Osteoblast (primary cell): Measurements from ENCODE around the gene SLC25A38. TPM values are rescaled to one million over a fixed set of nuclear protein-coding genes. Genes with fewer than 3 reads are reported as not detected.

Experiments
- DNase-seq: peaks from one replicate; pipeline ENCODE4 v3.0.0; 2011; ENCODE audit warnings: low spot score, mixed read lengths; ENCODE audit not compliant: insufficient read length; ENCODE audit errors: missing footprints
- H2AFZ ChIP-seq: 2 replicates; pipeline ENCODE4 v1.6.0; 2011; ENCODE audit warnings: mild to moderate bottlenecking, low read length
- H3K27ac ChIP-seq: 2 replicates; pipeline ENCODE4 v1.5.1; 2011; ENCODE audit warnings: mild to moderate bottlenecking, low read depth, low read length, moderate library complexity
- H3K27me3 ChIP-seq: 2 replicates; pipeline ENCODE4 v1.6.0; 2012; ENCODE audit warnings: mild to moderate bottlenecking, control low read depth, inconsistent platforms, low read length, moderate library complexity; ENCODE audit not compliant: insufficient read depth
- H3K36me3 ChIP-seq: 2 replicates; pipeline ENCODE4 v1.5.1; 2011; ENCODE audit warnings: mild to moderate bottlenecking, low read length, control low read depth, moderate library complexity; ENCODE audit not compliant: insufficient read depth
- H3K4me1 ChIP-seq: 2 replicates; pipeline ENCODE4 v1.5.1; 2011; ENCODE audit warnings: mild to moderate bottlenecking, low read length, control low read depth, moderate library complexity; ENCODE audit not compliant: insufficient read depth
- H3K4me2 ChIP-seq: 2 replicates; pipeline ENCODE4 v1.6.0; 2011; ENCODE audit warnings: mild to moderate bottlenecking, low read length; ENCODE audit not compliant: insufficient read depth
- H3K4me3 ChIP-seq: fragments of 200-600 bp; sonication (generic); 3 replicates; pipeline ENCODE4 v1.5.1; 2012; ENCODE audit warnings: mild to moderate bottlenecking, low read length, inconsistent platforms; ENCODE audit not compliant: insufficient read depth
- H3K79me2 ChIP-seq: 2 replicates; pipeline ENCODE4 v1.6.0; 2012; ENCODE audit warnings: mild to moderate bottlenecking, low read length, control low read depth, inconsistent platforms; ENCODE audit not compliant: insufficient read depth
- H3K9me3 ChIP-seq: 2 replicates; pipeline ENCODE4 v1.5.1; 2011; ENCODE audit warnings: low read depth, low read length, control low read depth
- H4K20me1 ChIP-seq: 2 replicates; pipeline ENCODE4 v1.6.0; 2012; ENCODE audit warnings: mild to moderate bottlenecking, low read length, control low read depth; ENCODE audit not compliant: insufficient read depth
- total RNA-seq: library from RNA; depleted of rRNA; stranded (reverse); fragments of >200 nt; gene quantifications from 2 replicates; pipeline ENCODE4 v1.2.3, GENCODE V29; 2012
- TF ChIP-seq, protein P1 (sequence below): IDR thresholded peaks from 2 replicates; pipeline ENCODE4 v1.5.1; 2011; ENCODE audit warnings: mild to moderate bottlenecking, low read depth, low read length, moderate library complexity; ENCODE audit errors: extremely low read depth

SLC25A38 gene
- total RNA-seq, 1 donor = 28.2 TPM

GRCh38 chr3:39435006-39435748, 52.0 kb downstream of the SLC25A38 start:
- no peaks in the 10 kb centered on the region for H3K36me3 ChIP-seq
- H3K4me2 ChIP-seq = no peak overlapping the region
- TF ChIP-seq, protein P1, sequence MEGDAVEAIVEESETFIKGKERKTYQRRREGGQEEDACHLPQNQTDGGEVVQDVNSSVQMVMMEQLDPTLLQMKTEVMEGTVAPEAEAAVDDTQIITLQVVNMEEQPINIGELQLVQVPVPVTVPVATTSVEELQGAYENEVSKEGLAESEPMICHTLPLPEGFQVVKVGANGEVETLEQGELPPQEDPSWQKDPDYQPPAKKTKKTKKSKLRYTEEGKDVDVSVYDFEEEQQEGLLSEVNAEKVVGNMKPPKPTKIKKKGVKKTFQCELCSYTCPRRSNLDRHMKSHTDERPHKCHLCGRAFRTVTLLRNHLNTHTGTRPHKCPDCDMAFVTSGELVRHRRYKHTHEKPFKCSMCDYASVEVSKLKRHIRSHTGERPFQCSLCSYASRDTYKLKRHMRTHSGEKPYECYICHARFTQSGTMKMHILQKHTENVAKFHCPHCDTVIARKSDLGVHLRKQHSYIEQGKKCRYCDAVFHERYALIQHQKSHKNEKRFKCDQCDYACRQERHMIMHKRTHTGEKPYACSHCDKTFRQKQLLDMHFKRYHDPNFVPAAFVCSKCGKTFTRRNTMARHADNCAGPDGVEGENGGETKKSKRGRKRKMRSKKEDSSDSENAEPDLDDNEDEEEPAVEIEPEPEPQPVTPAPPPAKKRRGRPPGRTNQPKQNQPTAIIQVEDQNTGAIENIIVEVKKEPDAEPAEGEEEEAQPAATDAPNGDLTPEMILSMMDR = no peak
- no peak overlapping the region for H3K4me3 ChIP-seq
- no peaks in the 10 kb centered on the region for H3K79me2 ChIP-seq
- peak overlapping the region; percentile 95 for H2AFZ ChIP-seq
- peak; percentile 53 for DNase-seq
- H4K20me1 ChIP-seq = no peaks in the 10 kb centered on the region
- H3K27me3 ChIP-seq = no peaks in the 10 kb centered on the region
- H3K4me1 ChIP-seq = peaks cover 8% of the 10 kb centered on the region
- no peak overlapping the region for H3K27ac ChIP-seq
- no peaks in the 10 kb centered on the region for H3K9me3 ChIP-seq

GRCh38 chr3:39438880-39439279, 55.7 kb downstream of the SLC25A38 start:
- no peaks in the 10 kb centered on the region for H3K36me3 ChIP-seq
- H3K79me2 ChIP-seq = no peaks in the 10 kb centered on the region
- H3K27me3 ChIP-seq = no peaks in the 10 kb centered on the region
- H3K9me3 ChIP-seq = no peaks in the 10 kb centered on the region
- peaks cover 2% of the 10 kb centered on the region for H3K4me1 ChIP-seq
- no peak overlapping the region for H3K4me2 ChIP-seq
- no peak overlapping the region for H3K27ac ChIP-seq
- H2AFZ ChIP-seq = no peak overlapping the region
- TF ChIP-seq, protein P1 = no peak
- no peaks in the 10 kb centered on the region for H4K20me1 ChIP-seq
- no peak for DNase-seq
- no peak overlapping the region for H3K4me3 ChIP-seq

- Histone ChIP-seq H3K4me3 (no peak overlapping the region), H4K20me1 (no peaks in the 10 kb centered on the region), H2AFZ (no peak overlapping the region), H3K9me3 (no peaks in the 10 kb centered on the region), H3K4me1 (no peaks in the 10 kb centered on the region), H3K79me2 (no peaks in the 10 kb centered on the region), H3K36me3 (no peaks in the 10 kb centered on the region), H3K27ac (no peak overlapping the region), H3K27me3 (no peaks in the 10 kb centered on the region), H3K4me2 (no peak overlapping the region)
- DNase-seq = no peak
- TF ChIP-seq, protein P1 = no peak
These were observed 57.1 kb downstream of the SLC25A38 start for GRCh38 chr3:39440316-39440715.

DNA sequence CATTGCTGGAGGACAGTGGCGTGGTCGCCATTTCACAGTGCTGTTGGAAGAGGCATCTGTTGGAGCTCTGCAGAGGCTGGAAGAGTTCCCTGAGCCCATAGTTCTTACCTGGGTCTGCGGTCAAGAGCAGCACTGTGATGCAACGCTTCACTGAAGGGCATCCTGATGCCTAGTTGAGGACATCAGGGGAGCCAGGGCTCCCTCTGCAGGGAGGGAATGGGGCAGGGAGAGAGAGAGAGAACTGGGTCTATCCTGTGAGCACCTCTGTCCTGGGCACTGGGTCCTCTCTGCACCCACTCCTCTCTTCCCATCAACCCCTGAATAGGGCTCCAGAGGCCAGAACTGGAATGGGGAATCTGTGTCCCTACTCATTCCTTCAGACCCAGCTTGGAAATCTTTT, 60.4 kb downstream of the SLC25A38 start:
- Histone ChIP-seq H4K20me1 (no peaks in the 10 kb centered on the region), H3K27me3 (no peaks in the 10 kb centered on the region), H3K4me1 (no peaks in the 10 kb centered on the region), H3K9me3 (no peaks in the 10 kb centered on the region), H3K27ac (no peak overlapping the region), H3K4me3 (no peak overlapping the region), H3K79me2 (no peaks in the 10 kb centered on the region), H3K36me3 (no peaks in the 10 kb centered on the region), H3K4me2 (no peak overlapping the region), H2AFZ (no peak overlapping the region)
- DNase-seq = no peak
- TF ChIP-seq, protein P1 = no peak
